ENCODE measurements around the gene POLA2.
"Not testable (repeated sequence)": the region's sequence is repeated elsewhere in the genome, so short reads cannot be mapped to it uniquely, and the experiment has no call there.

Gene POLA2

GRCh38 chr11:65321828-65322485 lies 60.2 kb downstream of the POLA2 start:
- H3K9ac ChIP-seq (ENCODE audit: insufficient read length), result no peak overlapping the region
- H3K36me3 ChIP-seq (ENCODE audit: insufficient read depth, low read length), result no peaks in the 10 kb centered on the region
- no peak for DNase-seq (ENCODE audit: low read depth, low spot score)
- TF ChIP-seq FOXP2 (optimal IDR thresholded peaks at IDR 0.05; ENCODE audit: control extremely low read depth, extremely low read length, insufficient read depth) (no peak), EZH2 (IDR thresholded peaks at IDR 0.05) (no peak), POLR2AphosphoS5 (IDR thresholded peaks at IDR 0.05; ENCODE audit: borderline replicate concordance, low read depth, low read length) (no peak)
- no peak overlapping the region for H3K27ac ChIP-seq
- no peak overlapping the region for H3K4me3 ChIP-seq
- H3K9me3 ChIP-seq (ENCODE audit: low read depth, low read length), result no peaks in the 10 kb centered on the region

GRCh38 chr11:65323813-65324212 lies 62.1 kb downstream of the POLA2 start:
- DNase-seq (ENCODE audit: low read depth, low spot score), result no peak
- H3K9me3 ChIP-seq (ENCODE audit: low read depth, low read length), result no peaks in the 10 kb centered on the region
- no peaks in the 10 kb centered on the region for H3K36me3 ChIP-seq (ENCODE audit: insufficient read depth, low read length)
- TF ChIP-seq EZH2 (IDR thresholded peaks at IDR 0.05) (no peak), POLR2AphosphoS5 (IDR thresholded peaks at IDR 0.05; ENCODE audit: borderline replicate concordance, low read depth, low read length) (no peak), FOXP2 (optimal IDR thresholded peaks at IDR 0.05; ENCODE audit: control extremely low read depth, extremely low read length, insufficient read depth) (no peak)
- no peak overlapping the region for H3K9ac ChIP-seq (ENCODE audit: insufficient read length)
- no peak overlapping the region for H3K27ac ChIP-seq
- H3K4me3 ChIP-seq, result no peak overlapping the region

- Histone ChIP-seq H3K4me3 (no peak overlapping the region), H3K27ac (no peak overlapping the region), H3K9ac (ENCODE audit: insufficient read length) (no peak overlapping the region), H3K9me3 (ENCODE audit: low read depth, low read length) (no peaks in the 10 kb centered on the region), H3K36me3 (ENCODE audit: insufficient read depth, low read length) (no peaks in the 10 kb centered on the region)
- TF ChIP-seq FOXP2 (optimal IDR thresholded peaks at IDR 0.05; ENCODE audit: control extremely low read depth, extremely low read length, insufficient read depth) (no peak), POLR2AphosphoS5 (IDR thresholded peaks at IDR 0.05; ENCODE audit: borderline replicate concordance, low read depth, low read length) (no peak), EZH2 (IDR thresholded peaks at IDR 0.05) (no peak)
- no peak for DNase-seq (ENCODE audit: low read depth, low spot score)
Observed at GRCh38 chr11:65325435-65325834, 63.7 kb downstream of the POLA2 start.

GRCh38 chr11:65327021-65327420 lies 65.3 kb downstream of the POLA2 start:
- no peak for TF ChIP-seq POLR2AphosphoS5 (IDR thresholded peaks at IDR 0.05; ENCODE audit: borderline replicate concordance, low read depth, low read length)
- TF ChIP-seq FOXP2 (optimal IDR thresholded peaks at IDR 0.05; ENCODE audit: control extremely low read depth, extremely low read length, insufficient read depth), result no peak
- TF ChIP-seq EZH2 (IDR thresholded peaks at IDR 0.05), result no peak
- Histone ChIP-seq H3K36me3 (ENCODE audit: insufficient read depth, low read length) (no peaks in the 10 kb centered on the region), H3K4me3 (no peak overlapping the region), H3K27ac (no peak overlapping the region), H3K9me3 (ENCODE audit: low read depth, low read length) (no peaks in the 10 kb centered on the region), H3K9ac (ENCODE audit: insufficient read length) (no peak overlapping the region)
- DNase-seq (ENCODE audit: low read depth, low spot score), result no peak

- Histone ChIP-seq H3K9me3 (ENCODE audit: low read depth, low read length) (no peaks in the 10 kb centered on the region), H3K27ac (peak overlapping the region; percentile 89), H3K4me3 (peak overlapping the region; percentile 60), H3K9ac (ENCODE audit: insufficient read length) (peak overlapping the region; percentile 80), H3K36me3 (ENCODE audit: insufficient read depth, low read length) (no peaks in the 10 kb centered on the region)
- peak; percentile 37 for DNase-seq (ENCODE audit: low read depth, low spot score)
- no peak for TF ChIP-seq POLR2AphosphoS5 (IDR thresholded peaks at IDR 0.05; ENCODE audit: borderline replicate concordance, low read depth, low read length)
- TF ChIP-seq EZH2 (IDR thresholded peaks at IDR 0.05), result no peak
- TF ChIP-seq FOXP2 (optimal IDR thresholded peaks at IDR 0.05; ENCODE audit: control extremely low read depth, extremely low read length, insufficient read depth), result no peak
Observed at GRCh38 chr11:65329478-65329877, 67.7 kb downstream of the POLA2 start.

- no peaks in the 10 kb centered on the region for H3K36me3 ChIP-seq (ENCODE audit: insufficient read depth, low read length)
Observed at GRCh38 chr11:65329944-65330403, 68.2 kb downstream of the POLA2 start.

GRCh38 chr11:65330544-65330943 lies 68.8 kb downstream of the POLA2 start:
- no peak overlapping the region for H3K9ac ChIP-seq (ENCODE audit: insufficient read length)
- no peak for TF ChIP-seq POLR2AphosphoS5 (IDR thresholded peaks at IDR 0.05; ENCODE audit: borderline replicate concordance, low read depth, low read length)
- no peak for TF ChIP-seq FOXP2 (optimal IDR thresholded peaks at IDR 0.05; ENCODE audit: control extremely low read depth, extremely low read length, insufficient read depth)
- no peak for TF ChIP-seq EZH2 (IDR thresholded peaks at IDR 0.05)
- DNase-seq (ENCODE audit: low read depth, low spot score), result no peak
- no peaks in the 10 kb centered on the region for H3K36me3 ChIP-seq (ENCODE audit: insufficient read depth, low read length)
- no peaks in the 10 kb centered on the region for H3K9me3 ChIP-seq (ENCODE audit: low read depth, low read length)
- no peak overlapping the region for H3K27ac ChIP-seq
- H3K4me3 ChIP-seq, result no peak overlapping the region

More at GRCh38 chr11:65329944-65330403, 68.2 kb downstream of the POLA2 start:
- Histone ChIP-seq H3K9me3 (ENCODE audit: low read depth, low read length) (no peaks in the 10 kb centered on the region), H3K27ac (peak overlapping the region; percentile 89), H3K4me3 (peak overlapping the region; percentile 60), H3K9ac (ENCODE audit: insufficient read length) (peak overlapping the region; percentile 80)
- no peak for TF ChIP-seq FOXP2 (optimal IDR thresholded peaks at IDR 0.05; ENCODE audit: control extremely low read depth, extremely low read length, insufficient read depth)
- no peak for TF ChIP-seq EZH2 (IDR thresholded peaks at IDR 0.05)
- TF ChIP-seq POLR2AphosphoS5 (IDR thresholded peaks at IDR 0.05; ENCODE audit: borderline replicate concordance, low read depth, low read length), result no peak
- DNase-seq (ENCODE audit: low read depth, low spot score), result peak; percentile 95

- H3K9me3 ChIP-seq (ENCODE audit: low read depth, low read length); H3K4me3 ChIP-seq; H3K9ac ChIP-seq (ENCODE audit: insufficient read length); DNase-seq (ENCODE audit: low read depth, low spot score); H3K36me3 ChIP-seq (ENCODE audit: insufficient read depth, low read length); H3K27ac ChIP-seq: not testable (repeated sequence)
Observed at GRCh38 chr11:65332591-65332990, 70.8 kb downstream of the POLA2 start.

All from SK-N-MC (cell line).